OCI-LY1 (cell line): ENCODE data around the gene XRCC1.

Source experiments
- EZH2 ChIP-seq: fragments of 200-600 bp; sonication (generic), shearing (Covaris generic); IDR thresholded peaks from 2 replicates; pipeline ENCODE4 v1.8.0; 2017; ENCODE audit warnings: borderline replicate concordance, mixed run types, mild to moderate bottlenecking, antibody characterized with exemption, low read length, moderate library complexity, mixed read lengths
- TF ChIP-seq, protein P1 (sequence below): fragments of 200-600 bp; sonication (generic), shearing (Covaris generic); IDR thresholded peaks from 2 replicates; pipeline ENCODE4 v1.5.1; 2017; ENCODE audit warnings: mild to moderate bottlenecking, antibody characterized with exemption, low read length, moderate library complexity, mixed read lengths

DNA sequence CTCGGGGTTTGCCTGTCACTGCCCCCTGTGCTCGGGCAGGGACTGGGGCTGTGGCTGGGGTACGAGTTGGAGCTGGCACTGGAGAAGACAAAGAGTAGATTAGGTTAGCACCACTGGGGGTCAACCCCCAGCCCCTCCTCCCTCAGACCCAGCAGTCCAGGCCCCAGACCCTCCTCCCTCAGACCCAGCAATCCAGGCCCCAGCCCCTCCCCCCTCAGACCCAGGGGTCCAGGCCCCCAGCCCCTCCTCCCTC lies 23.2 kb downstream of the XRCC1 start:
- TF ChIP-seq, protein P1, sequence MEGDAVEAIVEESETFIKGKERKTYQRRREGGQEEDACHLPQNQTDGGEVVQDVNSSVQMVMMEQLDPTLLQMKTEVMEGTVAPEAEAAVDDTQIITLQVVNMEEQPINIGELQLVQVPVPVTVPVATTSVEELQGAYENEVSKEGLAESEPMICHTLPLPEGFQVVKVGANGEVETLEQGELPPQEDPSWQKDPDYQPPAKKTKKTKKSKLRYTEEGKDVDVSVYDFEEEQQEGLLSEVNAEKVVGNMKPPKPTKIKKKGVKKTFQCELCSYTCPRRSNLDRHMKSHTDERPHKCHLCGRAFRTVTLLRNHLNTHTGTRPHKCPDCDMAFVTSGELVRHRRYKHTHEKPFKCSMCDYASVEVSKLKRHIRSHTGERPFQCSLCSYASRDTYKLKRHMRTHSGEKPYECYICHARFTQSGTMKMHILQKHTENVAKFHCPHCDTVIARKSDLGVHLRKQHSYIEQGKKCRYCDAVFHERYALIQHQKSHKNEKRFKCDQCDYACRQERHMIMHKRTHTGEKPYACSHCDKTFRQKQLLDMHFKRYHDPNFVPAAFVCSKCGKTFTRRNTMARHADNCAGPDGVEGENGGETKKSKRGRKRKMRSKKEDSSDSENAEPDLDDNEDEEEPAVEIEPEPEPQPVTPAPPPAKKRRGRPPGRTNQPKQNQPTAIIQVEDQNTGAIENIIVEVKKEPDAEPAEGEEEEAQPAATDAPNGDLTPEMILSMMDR = no peak
- TF ChIP-seq EZH2 = no peak
